SU-DHL-6 (cell line): ENCODE measurements around the gene COL24A1.

Experiments
- EZH2phosphoT487 ChIP-seq: fragments of 200-600 bp; sonication (generic), shearing (Covaris generic); conservative IDR thresholded peaks from 2 replicates; pipeline ENCODE4 v1.6.1; 2018; ENCODE audit warnings: mild to moderate bottlenecking, antibody characterized with exemption, low read length, moderate library complexity, mixed read lengths
- TF ChIP-seq, protein P1 (sequence below): fragments of 200-600 bp; sonication (generic); IDR thresholded peaks from one replicate; pipeline ENCODE4 v1.5.1; 2017; ENCODE audit warnings: antibody characterized with exemption, mild to moderate bottlenecking, low read length, moderate library complexity; ENCODE audit not compliant: insufficient read depth, poor library complexity, severe bottlenecking

DNA sequence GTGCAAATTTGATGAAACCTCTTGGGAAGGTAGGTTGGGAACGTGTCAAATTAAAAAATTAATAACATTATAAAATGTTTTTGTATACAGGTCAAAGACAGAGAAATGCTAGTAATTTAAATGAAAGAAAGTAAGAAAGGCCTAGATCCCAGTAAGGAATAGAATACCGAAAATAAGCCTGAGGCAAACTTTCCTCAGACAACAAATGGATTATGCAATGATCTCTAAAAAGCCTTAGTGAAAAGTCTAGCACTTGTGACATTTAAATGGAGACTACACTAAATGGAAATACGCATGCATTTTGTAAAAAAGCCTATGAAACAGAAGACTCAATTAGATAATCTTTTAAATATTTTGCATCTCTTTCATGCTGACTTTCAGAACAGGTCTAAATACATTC lies 309.9 kb downstream of the COL24A1 start:
- TF ChIP-seq, protein P1, sequence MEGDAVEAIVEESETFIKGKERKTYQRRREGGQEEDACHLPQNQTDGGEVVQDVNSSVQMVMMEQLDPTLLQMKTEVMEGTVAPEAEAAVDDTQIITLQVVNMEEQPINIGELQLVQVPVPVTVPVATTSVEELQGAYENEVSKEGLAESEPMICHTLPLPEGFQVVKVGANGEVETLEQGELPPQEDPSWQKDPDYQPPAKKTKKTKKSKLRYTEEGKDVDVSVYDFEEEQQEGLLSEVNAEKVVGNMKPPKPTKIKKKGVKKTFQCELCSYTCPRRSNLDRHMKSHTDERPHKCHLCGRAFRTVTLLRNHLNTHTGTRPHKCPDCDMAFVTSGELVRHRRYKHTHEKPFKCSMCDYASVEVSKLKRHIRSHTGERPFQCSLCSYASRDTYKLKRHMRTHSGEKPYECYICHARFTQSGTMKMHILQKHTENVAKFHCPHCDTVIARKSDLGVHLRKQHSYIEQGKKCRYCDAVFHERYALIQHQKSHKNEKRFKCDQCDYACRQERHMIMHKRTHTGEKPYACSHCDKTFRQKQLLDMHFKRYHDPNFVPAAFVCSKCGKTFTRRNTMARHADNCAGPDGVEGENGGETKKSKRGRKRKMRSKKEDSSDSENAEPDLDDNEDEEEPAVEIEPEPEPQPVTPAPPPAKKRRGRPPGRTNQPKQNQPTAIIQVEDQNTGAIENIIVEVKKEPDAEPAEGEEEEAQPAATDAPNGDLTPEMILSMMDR = no peak
- TF ChIP-seq EZH2phosphoT487 = no peak
